Measurements from ENCODE around the gene ZNF780A.

The ZNF780A gene

GRCh38 chr19:40033989-40034560 lies 56.7 kb downstream of the ZNF780A start:
- H3K9me3 ChIP-seq (ENCODE audit: insufficient read depth, low read depth, low read length) = peaks cover 32% of the 10 kb centered on the region
- TF ChIP-seq EZH2phosphoT487 (IDR thresholded peaks at IDR 0.05; ENCODE audit: borderline replicate concordance) (no peak), CTCF (conservative IDR thresholded peaks at IDR 0.05; ENCODE audit: low read length) (no peak)
- H3K4me1 ChIP-seq (ENCODE audit: insufficient read depth, low read length, poor library complexity, severe bottlenecking) = no peaks in the 10 kb centered on the region
- no peaks in the 10 kb centered on the region for H3K36me3 ChIP-seq (ENCODE audit: insufficient read depth, low read length)
- peaks cover 2% of the 10 kb centered on the region for H3K27me3 ChIP-seq (ENCODE audit: insufficient read depth, low read length, poor library complexity, severe bottlenecking)
- H3K79me2 ChIP-seq (ENCODE audit: insufficient read depth, low read length) = no peaks in the 10 kb centered on the region
- H3F3A ChIP-seq (ENCODE audit: low read depth) = no peaks in the 10 kb centered on the region
- no peak overlapping the region for H3K9ac ChIP-seq (ENCODE audit: low read depth, low read length, poor library complexity, severe bottlenecking)
- no peak overlapping the region for H3K4me3 ChIP-seq (ENCODE audit: low read length, poor library complexity, severe bottlenecking)
- H4K20me1 ChIP-seq (ENCODE audit: insufficient read depth, low read length, poor library complexity, severe bottlenecking) = no peaks in the 10 kb centered on the region
- H3K9me2 ChIP-seq (replicated peaks; ENCODE audit: low read depth, low read length) = no peaks in the 10 kb centered on the region
- H3K4me2 ChIP-seq (ENCODE audit: low read depth, low read length, poor library complexity, severe bottlenecking) = no peak overlapping the region
- H2AFZ ChIP-seq (ENCODE audit: low read length) = no peak overlapping the region

DNA sequence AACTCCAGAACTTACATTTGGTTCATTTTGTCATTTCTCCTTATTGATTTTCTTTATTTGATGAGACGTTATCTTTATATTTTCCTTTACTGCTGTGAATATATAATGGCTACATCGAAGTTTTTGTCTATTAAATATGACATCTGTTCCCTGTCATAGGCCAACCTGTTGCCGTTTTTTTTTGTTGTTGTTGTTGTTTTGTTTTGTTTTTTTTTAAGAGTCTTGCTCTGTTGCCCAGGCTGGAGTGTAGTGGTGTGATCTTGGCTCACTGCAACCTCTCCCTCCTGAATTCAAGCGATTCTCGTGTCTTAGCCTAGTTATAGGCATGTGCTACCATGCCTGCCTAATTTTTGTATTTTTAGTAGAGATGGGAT lies 64.2 kb downstream of the ZNF780A start:
- Histone ChIP-seq H3F3A (ENCODE audit: low read depth) (no peaks in the 10 kb centered on the region), H3K4me3 (ENCODE audit: low read length, poor library complexity, severe bottlenecking) (no peak overlapping the region), H3K9me3 (ENCODE audit: insufficient read depth, low read depth, low read length) (peaks cover 14% of the 10 kb centered on the region; the same call in 1 of the 2 replicates), H2AFZ (ENCODE audit: low read length) (no peak overlapping the region), H3K4me1 (ENCODE audit: insufficient read depth, low read length, poor library complexity, severe bottlenecking) (no peaks in the 10 kb centered on the region), H3K79me2 (ENCODE audit: insufficient read depth, low read length) (no peaks in the 10 kb centered on the region), H3K9me2 (replicated peaks; ENCODE audit: low read depth, low read length) (no peaks in the 10 kb centered on the region), H4K20me1 (ENCODE audit: insufficient read depth, low read length, poor library complexity, severe bottlenecking) (no peaks in the 10 kb centered on the region), H3K36me3 (ENCODE audit: insufficient read depth, low read length) (no peaks in the 10 kb centered on the region), H3K27me3 (ENCODE audit: insufficient read depth, low read length, poor library complexity, severe bottlenecking) (peaks cover 4% of the 10 kb centered on the region), H3K4me2 (ENCODE audit: low read depth, low read length, poor library complexity, severe bottlenecking) (no peak overlapping the region), H3K9ac (ENCODE audit: low read depth, low read length, poor library complexity, severe bottlenecking) (no peak overlapping the region)
- TF ChIP-seq CTCF (conservative IDR thresholded peaks at IDR 0.05; ENCODE audit: low read length) = no peak
- no peak for TF ChIP-seq EZH2phosphoT487 (IDR thresholded peaks at IDR 0.05; ENCODE audit: borderline replicate concordance)

DNA sequence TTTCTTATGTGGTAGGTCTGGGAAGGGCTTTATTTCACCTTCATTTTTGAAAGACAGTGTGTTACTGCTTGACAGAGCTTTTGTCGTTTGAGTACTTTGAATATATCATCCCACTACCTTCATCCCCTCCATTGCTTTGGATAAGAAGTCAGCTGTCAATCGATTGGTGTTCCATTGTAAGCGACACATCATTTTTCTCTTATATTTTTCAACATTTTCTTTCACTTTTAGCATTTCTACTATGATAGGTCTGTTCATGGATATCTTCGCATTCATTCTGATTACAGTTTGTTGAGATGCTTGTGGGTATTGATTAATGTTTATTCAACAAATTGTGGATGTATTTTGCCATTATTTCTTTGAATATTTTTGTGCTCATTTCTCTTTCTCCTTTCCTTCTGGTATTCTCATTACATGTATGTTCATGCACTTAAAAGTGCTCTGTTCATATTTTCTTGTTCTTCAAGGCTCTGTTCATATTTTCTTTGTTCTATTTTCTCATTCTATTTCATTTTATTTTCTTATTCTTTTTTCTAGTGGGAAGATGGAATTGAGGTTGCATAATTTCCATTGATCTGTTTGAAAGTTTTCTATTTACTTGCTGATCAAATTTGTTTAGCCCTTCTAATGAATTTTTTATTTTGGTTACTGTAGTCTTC lies 64.7 kb downstream of the ZNF780A start:
- H3F3A ChIP-seq (ENCODE audit: low read depth) = no peaks in the 10 kb centered on the region
- no peaks in the 10 kb centered on the region for H3K36me3 ChIP-seq (ENCODE audit: insufficient read depth, low read length)
- no peaks in the 10 kb centered on the region for H4K20me1 ChIP-seq (ENCODE audit: insufficient read depth, low read length, poor library complexity, severe bottlenecking)
- H3K9ac ChIP-seq (ENCODE audit: low read depth, low read length, poor library complexity, severe bottlenecking) = no peak overlapping the region
- no peaks in the 10 kb centered on the region for H3K9me2 ChIP-seq (replicated peaks; ENCODE audit: low read depth, low read length)
- no peak overlapping the region for H2AFZ ChIP-seq (ENCODE audit: low read length)
- H3K27me3 ChIP-seq (ENCODE audit: insufficient read depth, low read length, poor library complexity, severe bottlenecking) = peaks cover 4% of the 10 kb centered on the region
- H3K9me3 ChIP-seq (ENCODE audit: insufficient read depth, low read depth, low read length) = peaks cover 14% of the 10 kb centered on the region; the same call in 1 of the 2 replicates
- H3K4me3 ChIP-seq (ENCODE audit: low read length, poor library complexity, severe bottlenecking) = no peak overlapping the region
- no peaks in the 10 kb centered on the region for H3K4me1 ChIP-seq (ENCODE audit: insufficient read depth, low read length, poor library complexity, severe bottlenecking)
- H3K4me2 ChIP-seq (ENCODE audit: low read depth, low read length, poor library complexity, severe bottlenecking) = no peak overlapping the region
- no peaks in the 10 kb centered on the region for H3K79me2 ChIP-seq (ENCODE audit: insufficient read depth, low read length)
- no peak for TF ChIP-seq EZH2phosphoT487 (IDR thresholded peaks at IDR 0.05; ENCODE audit: borderline replicate concordance)
- TF ChIP-seq CTCF (conservative IDR thresholded peaks at IDR 0.05; ENCODE audit: low read length) = no peak

Data from Loucy (cell line).